SKM-1 (cell line): Measurements from ENCODE around the gene HECW1.
"Not testable (repeated sequence)": the region's sequence is repeated elsewhere in the genome, so short reads cannot be mapped to it uniquely, and the experiment has no call there.

ENCODE experiments used
- DNase-seq: peaks from one replicate; lab custom pipeline; 2025; ENCODE audit not compliant: unreplicated experiment; lab: John Stamatoyannopoulos, UW

HECW1 gene

GRCh38 chr7:43460733-43461348 lies 348.4 kb downstream of the HECW1 start:
- no peak for DNase-seq

DNA sequence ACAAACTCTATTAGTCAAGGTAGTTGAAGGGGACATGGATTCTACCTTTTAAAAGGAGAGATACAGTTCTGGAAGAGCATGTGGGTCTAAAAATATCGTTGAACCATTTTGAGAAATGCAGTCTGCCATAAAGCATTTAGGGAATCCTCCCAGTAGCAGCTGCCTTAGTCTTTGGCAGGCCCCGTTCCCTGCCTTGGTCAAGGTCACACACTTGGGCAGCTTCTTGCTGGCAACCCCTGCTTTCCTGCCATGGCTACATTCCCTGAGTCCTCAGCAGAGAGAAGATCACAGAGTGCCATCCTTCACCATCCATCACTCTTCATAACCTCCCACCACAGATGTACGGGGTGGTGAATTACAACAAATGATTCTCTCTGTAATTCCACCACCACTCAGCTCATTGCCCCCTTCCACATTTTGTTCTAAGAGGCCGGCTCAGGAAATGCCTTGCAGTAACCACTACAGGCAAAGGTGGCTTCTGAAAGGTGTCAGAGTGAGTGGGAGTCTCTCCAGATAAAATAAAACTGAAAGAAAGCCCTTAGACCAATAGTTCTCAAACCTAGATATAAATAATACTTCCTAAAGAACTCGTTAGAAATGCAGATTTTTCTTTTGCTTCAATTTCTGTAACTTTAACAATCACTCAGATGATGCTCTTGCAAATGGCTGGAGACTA lies 349.0 kb downstream of the HECW1 start:
- DNase-seq, result no peak

GRCh38 chr7:43462836-43463235 lies 350.4 kb downstream of the HECW1 start:
- no peak for DNase-seq

GRCh38 chr7:43463401-43463980 lies 351.0 kb downstream of the HECW1 start:
- DNase-seq, result no peak

- no peak for DNase-seq
These were observed 353.4 kb downstream of the HECW1 start for GRCh38 chr7:43465581-43466554.

DNA sequence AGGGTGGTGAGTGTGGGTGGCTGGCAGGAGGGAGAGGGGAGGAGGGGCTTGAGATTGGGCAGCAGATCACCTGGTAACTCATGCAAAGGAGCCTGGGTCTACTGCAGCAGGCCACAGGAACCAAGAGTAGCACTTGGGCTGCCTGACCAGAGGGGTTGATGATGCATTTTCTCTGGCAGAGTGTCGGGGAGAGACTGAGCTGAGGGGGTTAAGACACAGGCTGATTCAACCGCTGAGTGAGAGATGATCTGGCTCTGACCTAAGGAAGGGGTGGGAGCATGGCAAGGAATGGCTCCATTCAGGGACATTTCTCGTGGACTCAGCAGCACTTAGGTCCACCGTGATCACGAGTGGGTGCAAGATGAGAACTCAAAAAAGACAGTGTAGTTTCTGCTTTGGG lies 355.0 kb downstream of the HECW1 start:
- DNase-seq, result no peak

GRCh38 chr7:43467846-43468245 lies 355.4 kb downstream of the HECW1 start:
- no peak for DNase-seq

DNA sequence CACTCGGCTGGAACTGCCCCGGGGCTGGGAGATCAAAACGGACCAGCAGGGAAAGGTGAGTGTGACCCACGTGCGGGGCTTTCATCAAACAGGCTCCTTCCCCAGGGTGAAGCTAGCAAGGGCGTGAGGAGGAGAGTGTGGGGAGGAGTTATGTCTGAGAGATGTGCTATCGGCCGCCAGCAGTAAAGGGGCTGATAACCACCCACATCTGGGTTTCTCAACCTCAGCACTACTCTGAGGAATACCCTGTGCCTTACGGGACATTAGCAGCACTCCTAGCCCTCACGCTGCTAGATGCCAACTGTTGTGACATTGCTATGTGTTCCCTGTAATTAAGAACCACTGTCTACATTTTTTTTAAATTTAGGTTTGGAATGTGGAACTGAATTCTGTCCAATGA lies 356.6 kb downstream of the HECW1 start:
- no peak for DNase-seq

GRCh38 chr7:43470110-43470509 lies 357.7 kb downstream of the HECW1 start:
- no peak for DNase-seq

GRCh38 chr7:43475983-43476382 lies 363.5 kb downstream of the HECW1 start:
- DNase-seq, result no peak

- no peak for DNase-seq
These were observed 364.4 kb downstream of the HECW1 start for GRCh38 chr7:43476896-43477295.

DNA sequence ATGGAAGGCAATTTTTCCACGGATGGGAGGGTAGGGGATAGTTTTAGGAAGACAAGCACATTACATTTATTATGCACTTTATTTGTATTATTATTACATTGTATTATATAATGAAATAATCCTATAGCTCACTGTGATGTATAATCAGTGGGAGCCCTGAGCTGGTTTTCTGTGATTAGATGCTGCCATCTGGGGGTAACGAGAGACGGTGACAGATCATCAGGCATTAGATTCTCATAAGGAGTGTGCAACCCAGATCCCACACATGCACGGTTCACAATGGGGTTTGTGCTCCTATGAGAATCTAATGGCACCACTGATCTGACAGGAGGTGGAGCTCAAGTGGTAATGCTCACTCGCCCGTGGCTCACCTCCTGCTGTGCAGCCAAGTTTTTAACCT lies 366.6 kb downstream of the HECW1 start:
- no peak for DNase-seq

GRCh38 chr7:43479543-43479942 lies 367.1 kb downstream of the HECW1 start:
- no peak for DNase-seq

DNA sequence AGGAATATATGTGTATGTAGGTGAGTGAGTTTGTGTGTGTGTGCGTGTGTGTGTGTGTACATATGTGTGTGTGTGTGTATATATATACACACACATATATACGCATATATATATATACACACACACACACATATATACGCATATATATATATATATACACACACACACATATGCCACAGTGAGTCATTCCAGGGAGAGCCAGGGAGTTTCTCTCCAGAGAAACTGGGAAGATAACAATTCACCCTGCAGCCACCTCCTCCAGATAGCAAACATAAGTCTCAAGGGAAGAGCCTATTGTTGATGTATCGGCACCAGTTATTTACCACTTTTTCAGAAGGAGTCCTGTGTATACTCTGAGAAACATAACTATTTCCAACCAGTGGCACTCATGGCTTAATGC lies 368.1 kb downstream of the HECW1 start:
- DNase-seq, result no peak

- no peak for DNase-seq
These were observed 369.6 kb downstream of the HECW1 start for GRCh38 chr7:43481902-43482678.

DNA sequence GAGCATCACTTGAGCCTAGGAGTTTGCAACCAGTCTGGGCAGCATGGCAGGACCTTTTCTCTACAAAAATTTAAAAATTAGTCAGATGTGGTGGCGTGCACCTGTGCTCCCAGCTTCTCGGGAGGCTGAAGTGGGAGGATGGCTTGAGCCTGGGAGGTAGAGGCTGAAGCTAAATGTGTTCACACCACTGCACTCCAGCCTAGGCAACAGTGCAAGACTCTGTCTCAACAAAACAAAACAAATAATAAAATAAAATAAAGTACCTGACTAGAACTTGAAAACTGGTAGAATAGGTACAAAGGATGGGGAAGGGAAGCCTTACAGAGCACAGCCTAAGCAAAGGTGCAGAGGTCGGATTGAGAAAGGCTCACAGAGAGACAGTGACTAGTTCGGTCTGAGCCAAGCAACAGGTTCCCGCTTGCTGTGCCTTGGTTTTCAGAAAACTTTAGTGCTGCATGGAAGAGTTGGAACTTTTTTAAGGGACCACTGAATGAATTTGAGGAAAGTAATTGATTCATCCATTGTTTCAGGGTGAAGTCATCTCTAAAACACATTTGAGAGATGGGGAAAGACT lies 370.3 kb downstream of the HECW1 start:
- no peak for DNase-seq

- DNase-seq, result no peak
These were observed 372.4 kb downstream of the HECW1 start for GRCh38 chr7:43484678-43485395.

GRCh38 chr7:43485580-43485979 lies 373.1 kb downstream of the HECW1 start:
- DNase-seq, result no peak

DNA sequence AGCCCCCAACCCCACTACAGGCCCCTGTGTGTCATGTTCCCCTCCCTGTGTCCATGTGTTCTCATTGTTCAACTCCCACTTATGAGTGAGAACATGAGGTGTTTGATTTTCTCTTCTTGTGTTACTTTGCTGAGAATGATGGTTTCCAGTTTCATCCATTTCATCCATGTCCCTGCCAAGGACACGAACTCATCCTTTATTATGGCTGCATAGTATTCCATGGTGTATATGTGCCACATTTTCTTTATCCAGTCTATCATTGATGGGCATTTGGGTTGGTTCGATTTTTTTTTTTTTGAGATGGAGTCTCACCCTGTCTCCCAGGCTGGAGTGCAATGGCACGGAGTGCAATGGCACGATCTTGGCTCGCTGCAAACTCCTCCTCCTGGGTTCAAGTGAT lies 373.6 kb downstream of the HECW1 start:
- DNase-seq, result not testable (repeated sequence)

DNA sequence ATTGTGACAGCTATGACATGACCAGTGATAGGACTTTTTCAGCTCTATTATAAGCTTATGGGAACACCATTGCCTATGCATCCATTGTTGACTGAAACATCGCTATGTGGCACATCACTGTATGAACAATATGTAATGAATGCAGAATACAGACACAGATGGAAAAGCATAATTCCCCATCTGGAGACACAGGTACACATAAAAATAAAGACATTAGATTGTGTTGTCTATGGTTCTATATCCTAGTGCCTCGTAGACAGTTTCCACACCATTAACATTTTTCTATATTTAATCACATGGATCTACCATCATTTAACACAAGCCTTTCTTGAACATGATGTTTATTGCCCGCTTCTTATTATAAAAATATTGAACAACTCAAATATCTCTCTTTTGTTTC lies 374.2 kb downstream of the HECW1 start:
- no peak for DNase-seq
